GM18526 (cell line): ENCODE measurements around the gene SP9.

ENCODE experiments used
- POLR2A ChIP-seq: IDR thresholded peaks from 3 replicates; pipeline ENCODE4 v1.6.1; 2011; ENCODE audit not compliant: insufficient read length; ENCODE audit errors: extremely low read depth

SP9 gene

DNA sequence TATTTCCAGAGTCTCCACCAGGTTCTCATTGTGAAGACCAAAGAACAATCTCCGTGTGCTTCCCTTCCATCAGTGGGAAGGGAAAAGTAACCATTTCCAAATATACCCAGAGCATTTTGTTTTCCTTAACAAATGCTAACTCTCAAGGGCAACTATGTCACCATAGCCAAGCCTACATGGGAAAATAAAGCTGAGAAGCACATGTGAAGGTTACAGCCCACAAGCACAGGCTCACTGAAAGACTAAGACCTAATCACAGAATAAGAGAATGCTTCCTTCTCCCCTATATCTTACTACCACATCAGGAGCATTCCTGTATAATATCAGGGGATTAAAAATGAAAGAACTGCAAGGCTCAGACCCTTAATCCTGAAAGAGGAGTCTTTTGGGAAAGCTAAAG, 28.2 kb downstream of the SP9 start:
- no peak for TF ChIP-seq POLR2A

DNA sequence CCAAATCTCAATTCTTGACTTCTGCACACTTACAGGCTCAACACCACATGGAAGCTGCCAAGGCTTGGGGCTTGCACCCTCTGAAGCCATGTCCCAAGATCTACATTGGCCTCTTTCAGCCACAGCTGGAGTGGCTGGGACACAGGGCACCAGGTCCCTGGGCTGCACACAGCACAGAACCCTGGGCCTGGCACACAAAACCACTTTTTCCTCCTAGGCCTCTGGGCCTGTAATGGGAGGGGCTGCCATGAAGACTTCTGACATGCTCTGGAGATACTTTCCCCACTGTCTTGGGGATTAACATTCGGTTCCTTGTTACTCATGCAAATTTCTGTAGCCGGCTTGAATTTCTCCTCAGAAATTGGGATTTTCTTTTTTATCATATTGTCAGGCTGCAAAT, 29.9 kb downstream of the SP9 start:
- no peak for TF ChIP-seq POLR2A

DNA sequence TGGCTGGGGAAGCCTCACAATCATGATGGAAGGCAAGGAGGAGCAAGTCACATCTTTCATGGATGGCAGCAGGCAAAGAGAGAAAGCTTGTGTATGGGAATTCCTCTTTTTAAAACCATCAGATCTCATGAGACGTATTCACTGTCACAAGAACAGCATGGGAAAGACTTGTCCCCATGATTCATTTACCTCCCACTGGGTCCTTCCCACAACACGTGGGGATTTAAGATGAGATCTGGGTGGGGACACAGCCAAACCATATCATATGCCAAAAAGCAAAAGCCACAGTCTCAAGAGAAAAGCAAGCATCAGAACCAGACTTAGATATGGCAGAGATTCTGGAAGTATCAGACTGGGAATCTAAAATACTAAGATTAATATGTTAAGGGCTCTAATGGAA, 30.8 kb downstream of the SP9 start:
- no peak for TF ChIP-seq POLR2A

DNA sequence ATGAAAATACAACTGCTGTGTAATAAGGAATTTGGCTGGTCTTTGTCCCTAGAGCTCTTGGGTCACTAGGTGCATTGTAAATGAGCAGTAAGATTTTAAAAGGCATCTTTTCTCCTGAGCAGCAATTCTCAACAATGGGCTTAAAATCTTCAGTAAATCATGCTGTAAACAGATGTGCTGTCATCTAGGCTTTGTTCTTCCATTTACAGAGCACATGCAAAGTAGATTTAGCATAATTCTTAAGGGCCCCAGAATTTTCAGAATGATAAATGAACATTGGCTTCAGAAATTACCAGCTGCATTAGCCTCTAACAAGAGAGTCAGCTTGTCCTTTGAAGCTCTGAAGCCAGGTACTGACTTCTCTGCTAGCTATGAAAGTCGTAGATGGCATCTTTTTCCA, 33.9 kb downstream of the SP9 start:
- TF ChIP-seq POLR2A = no peak

DNA sequence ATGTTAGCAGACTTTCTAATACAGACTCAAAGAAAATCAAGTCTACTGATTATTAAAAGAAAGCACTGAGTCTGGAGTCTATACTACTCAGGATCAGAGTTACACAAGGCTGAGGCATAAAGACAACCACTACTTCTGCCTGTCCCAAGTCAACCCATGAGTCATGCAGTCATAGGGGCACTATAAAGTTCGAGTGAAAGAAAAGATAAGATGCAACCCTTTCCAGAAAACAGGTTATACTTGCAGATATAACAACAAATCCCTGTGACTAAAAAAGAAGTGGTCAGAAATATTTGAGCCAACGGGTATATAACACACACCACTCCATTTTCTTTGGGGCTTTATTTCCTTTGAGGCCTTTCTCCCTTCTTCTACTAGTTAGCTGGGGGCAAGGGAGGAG, 42.2 kb downstream of the SP9 start:
- no peak for TF ChIP-seq POLR2A

DNA sequence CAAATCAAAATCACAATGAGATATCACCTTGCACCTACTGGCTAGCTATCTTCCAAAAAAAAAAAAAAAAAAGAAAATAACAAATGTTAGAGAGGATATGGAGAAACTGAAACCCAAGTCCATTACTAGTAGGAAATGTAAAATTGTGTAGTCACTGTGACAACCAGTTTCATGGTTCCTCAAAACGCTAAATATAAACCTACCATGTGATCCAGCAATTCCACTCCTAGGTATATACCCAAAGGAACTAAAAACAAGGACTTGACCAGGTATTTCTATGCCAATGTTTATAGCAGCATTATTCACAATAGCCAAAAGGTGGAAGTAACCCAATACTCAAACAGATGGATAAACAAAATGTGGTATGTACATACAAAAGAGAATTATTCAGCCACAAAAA, 49.0 kb downstream of the SP9 start:
- TF ChIP-seq POLR2A = no peak

DNA sequence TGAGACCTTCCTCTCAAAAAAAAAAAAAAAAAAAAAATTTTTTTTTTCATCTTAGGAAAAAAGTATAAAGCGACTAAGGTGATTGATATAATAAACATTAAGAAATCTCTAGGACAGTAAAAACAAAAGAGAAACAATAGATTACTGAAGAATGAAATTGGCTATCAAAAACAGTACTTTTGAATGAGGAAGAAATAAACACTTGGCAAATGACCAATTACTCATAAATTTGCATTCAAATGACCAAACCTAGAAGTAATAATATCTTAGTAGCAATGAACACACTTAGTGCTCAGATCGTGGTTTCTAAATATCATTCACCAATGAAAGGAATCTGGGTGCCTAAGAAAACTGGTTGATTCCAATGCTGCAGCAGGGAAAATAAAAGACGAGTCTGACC, 50.4 kb downstream of the SP9 start:
- TF ChIP-seq POLR2A = no peak
